Activated B cell treated with CpG ODN at 0.5 μM for 24 hours (primary cell): ENCODE measurements around the gene PRKN. TPM values are rescaled to one million over a fixed set of nuclear protein-coding genes. Genes with fewer than 3 reads are reported as not detected.

Source experiments
- ATAC-seq: fragments of 200-7000 bp; cut with Tn5 transposase; one replicate; pipeline ENCODE4 v1.10.0; 2021; ENCODE audit warnings: low read depth, mild to moderate bottlenecking, moderate library complexity
- CTCF ChIA-PET: fragments of 350-600 bp; sonication (Branson Sonifier 250); formaldehyde crosslinking; loops from one replicate; lab custom pipeline; 2021; ENCODE audit warnings: antibody characterized with exemption; lab: Charles Lee
- POLR2A ChIA-PET: fragments of 350-600 bp; sonication (Branson Sonifier 250); formaldehyde crosslinking; loops from one replicate; lab custom pipeline; 2021; ENCODE audit warnings: antibody characterized with exemption; lab: Charles Lee
- DNase-seq: peaks from one replicate; pipeline ENCODE4 v3.0.0; 2022
- H3K27ac Mint-ChIP-seq: one replicate; pipeline ENCODE4 v1.8.0; 2020; ENCODE audit warnings: mixed read lengths
- H3K27me3 Mint-ChIP-seq: one replicate; pipeline ENCODE4 v1.8.0; 2021; ENCODE audit warnings: mixed read lengths
- H3K36me3 Mint-ChIP-seq: one replicate; pipeline ENCODE4 v1.8.0; 2021; ENCODE audit warnings: low read depth, mixed read lengths
- H3K4me1 Mint-ChIP-seq: one replicate; pipeline ENCODE4 v1.8.0; 2021; ENCODE audit warnings: mixed read lengths
- H3K4me3 Mint-ChIP-seq: one replicate; pipeline ENCODE4 v1.8.0; 2020; ENCODE audit warnings: mild to moderate bottlenecking, mixed read lengths
- H3K9me3 Mint-ChIP-seq: one replicate; pipeline ENCODE4 v1.8.0; 2020; ENCODE audit warnings: mixed read lengths
- intact Hi-C: fragments of 100-400 bp; cut with micrococcal nuclease; formaldehyde crosslinking; loops from one replicate; pipeline ENCODE4 v1.15.1; 2024
- total RNA-seq: library from RNA; stranded (reverse); gene quantifications from 2 replicates; pipeline ENCODE4 v1.2.3, GENCODE V29; 2022
- TF ChIP-seq, protein P1 (sequence below): fragments of 200-600 bp; IDR thresholded peaks from one replicate; pipeline ENCODE4 v1.8.0; 2022; ENCODE audit warnings: antibody characterized with exemption, mild to moderate bottlenecking

The PRKN gene
- total RNA-seq, 1 donor from 2014 or later = 2.3 TPM

DNA sequence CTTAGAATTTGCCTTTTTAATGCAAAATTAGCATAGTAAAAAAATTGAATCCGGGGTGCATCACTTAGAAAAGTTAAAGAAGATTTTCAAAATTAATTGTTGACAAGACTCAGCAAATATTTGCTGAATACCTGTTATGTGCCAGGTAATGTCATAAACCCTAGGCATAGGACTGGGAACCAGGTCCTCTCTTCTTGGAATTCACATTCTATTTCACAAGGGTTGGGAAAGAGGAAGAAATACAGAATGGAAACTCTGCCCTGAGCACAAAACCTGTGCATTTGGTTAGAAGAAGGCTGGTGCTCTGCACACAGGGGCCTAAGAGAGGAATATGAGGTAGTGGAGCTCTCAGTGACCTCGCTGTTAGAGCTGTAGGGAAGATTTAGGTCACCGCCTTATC is 879.9 kb downstream of the PRKN start:
- CTCF ChIA-PET = no interaction called here
- H3K9me3 Mint-ChIP-seq = no peaks in the 10 kb centered on the region
- no peaks in the 10 kb centered on the region for H3K4me1 Mint-ChIP-seq
- intact Hi-C loops = no loop called here
- ATAC-seq (no peak), DNase-seq (no peak)
- no peaks in the 10 kb centered on the region for H3K27me3 Mint-ChIP-seq
- H3K36me3 Mint-ChIP-seq = no peaks in the 10 kb centered on the region
- no peak overlapping the region for H3K4me3 Mint-ChIP-seq
- POLR2A ChIA-PET = no interaction called here
- TF ChIP-seq, protein P1, sequence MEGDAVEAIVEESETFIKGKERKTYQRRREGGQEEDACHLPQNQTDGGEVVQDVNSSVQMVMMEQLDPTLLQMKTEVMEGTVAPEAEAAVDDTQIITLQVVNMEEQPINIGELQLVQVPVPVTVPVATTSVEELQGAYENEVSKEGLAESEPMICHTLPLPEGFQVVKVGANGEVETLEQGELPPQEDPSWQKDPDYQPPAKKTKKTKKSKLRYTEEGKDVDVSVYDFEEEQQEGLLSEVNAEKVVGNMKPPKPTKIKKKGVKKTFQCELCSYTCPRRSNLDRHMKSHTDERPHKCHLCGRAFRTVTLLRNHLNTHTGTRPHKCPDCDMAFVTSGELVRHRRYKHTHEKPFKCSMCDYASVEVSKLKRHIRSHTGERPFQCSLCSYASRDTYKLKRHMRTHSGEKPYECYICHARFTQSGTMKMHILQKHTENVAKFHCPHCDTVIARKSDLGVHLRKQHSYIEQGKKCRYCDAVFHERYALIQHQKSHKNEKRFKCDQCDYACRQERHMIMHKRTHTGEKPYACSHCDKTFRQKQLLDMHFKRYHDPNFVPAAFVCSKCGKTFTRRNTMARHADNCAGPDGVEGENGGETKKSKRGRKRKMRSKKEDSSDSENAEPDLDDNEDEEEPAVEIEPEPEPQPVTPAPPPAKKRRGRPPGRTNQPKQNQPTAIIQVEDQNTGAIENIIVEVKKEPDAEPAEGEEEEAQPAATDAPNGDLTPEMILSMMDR = no peak
- no peak overlapping the region for H3K27ac Mint-ChIP-seq

DNA sequence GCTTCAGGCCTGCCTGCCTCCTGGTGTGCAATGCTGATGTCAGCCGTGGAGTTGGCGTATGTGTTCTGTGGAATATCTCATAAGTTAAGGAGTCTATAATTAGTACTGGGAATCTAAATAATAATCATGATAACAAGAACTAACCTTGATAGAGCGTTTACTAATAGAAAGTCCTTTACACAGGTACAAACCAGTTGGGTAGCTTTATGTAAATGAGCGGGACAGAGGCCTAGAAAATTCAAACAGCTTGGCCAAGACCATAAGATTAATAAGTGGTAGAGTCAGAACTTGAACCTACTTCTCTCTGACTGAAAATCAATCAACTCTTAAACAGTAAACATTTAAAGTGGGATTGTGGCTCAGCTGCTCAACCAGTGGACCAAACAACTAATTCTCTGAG is 882.8 kb downstream of the PRKN start:
- CTCF ChIA-PET = no interaction called here

DNA sequence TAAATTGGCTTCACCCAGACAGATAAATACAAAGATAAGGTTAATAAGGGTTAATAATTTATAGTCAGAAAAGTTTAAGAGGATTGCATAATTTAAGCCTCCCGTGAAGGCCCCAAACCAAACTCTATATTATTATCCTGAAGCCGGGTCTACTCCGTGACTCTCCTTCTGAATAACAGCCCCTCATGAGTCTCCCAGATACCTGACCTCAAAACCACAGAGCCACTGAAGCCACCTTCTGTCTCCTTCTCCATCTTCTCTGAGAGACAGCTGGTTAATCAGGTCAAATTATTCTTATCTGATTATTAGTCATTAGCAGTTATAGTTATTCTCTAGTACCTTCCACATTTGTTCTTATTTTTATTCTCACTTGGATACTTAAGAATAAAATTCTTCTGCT is 884.5 kb downstream of the PRKN start:
- Mint-ChIP-seq H3K4me1 (no peaks in the 10 kb centered on the region), H3K4me3 (no peak overlapping the region), H3K27ac (no peak overlapping the region), H3K27me3 (no peaks in the 10 kb centered on the region), H3K36me3 (no peaks in the 10 kb centered on the region), H3K9me3 (no peaks in the 10 kb centered on the region)
- CTCF ChIA-PET = no interaction called here
- ATAC-seq (no peak), DNase-seq (no peak)
- intact Hi-C loops = no loop called here
- TF ChIP-seq, protein P1 = no peak
- POLR2A ChIA-PET = no interaction called here

More for the DNA sequence above, 882.8 kb downstream of the PRKN start:
- no peaks in the 10 kb centered on the region for H3K9me3 Mint-ChIP-seq
- H3K4me3 Mint-ChIP-seq = no peak overlapping the region
- H3K4me1 Mint-ChIP-seq = no peaks in the 10 kb centered on the region
- no peaks in the 10 kb centered on the region for H3K36me3 Mint-ChIP-seq
- intact Hi-C loops = no loop called here
- DNase-seq = no peak
- H3K27me3 Mint-ChIP-seq = no peaks in the 10 kb centered on the region
- POLR2A ChIA-PET = no interaction called here
- no peak for ATAC-seq
- TF ChIP-seq, protein P1 = no peak
- H3K27ac Mint-ChIP-seq = no peak overlapping the region

DNA sequence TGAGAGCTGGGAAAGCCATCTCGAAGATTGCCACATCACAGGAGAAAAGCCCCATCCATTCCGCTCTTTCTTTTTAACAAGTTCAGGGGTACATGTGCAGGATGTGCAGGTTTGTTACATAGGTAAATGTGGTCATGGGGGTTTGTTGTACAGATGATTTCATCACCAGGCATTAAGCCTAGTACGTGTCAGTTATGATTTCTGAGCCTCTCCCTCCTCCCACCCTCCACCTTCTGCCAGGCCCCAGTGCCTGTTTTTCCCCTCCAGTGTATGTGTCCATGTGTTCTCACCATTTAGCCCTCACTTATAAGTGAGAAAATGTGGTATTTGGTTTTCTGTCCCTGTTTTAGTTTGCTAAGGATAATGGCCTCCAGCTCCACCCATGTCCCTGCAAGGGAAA is 887.2 kb downstream of the PRKN start:
- DNase-seq = no peak
- TF ChIP-seq, protein P1 = no peak
- no peak for ATAC-seq
- H3K36me3 Mint-ChIP-seq = no peaks in the 10 kb centered on the region
- intact Hi-C loops = no loop called here
- H3K4me1 Mint-ChIP-seq = no peaks in the 10 kb centered on the region
- no peak overlapping the region for H3K27ac Mint-ChIP-seq
- H3K4me3 Mint-ChIP-seq = no peak overlapping the region
- POLR2A ChIA-PET = no interaction called here
- CTCF ChIA-PET = no interaction called here
- H3K9me3 Mint-ChIP-seq = no peaks in the 10 kb centered on the region
- no peaks in the 10 kb centered on the region for H3K27me3 Mint-ChIP-seq

DNA sequence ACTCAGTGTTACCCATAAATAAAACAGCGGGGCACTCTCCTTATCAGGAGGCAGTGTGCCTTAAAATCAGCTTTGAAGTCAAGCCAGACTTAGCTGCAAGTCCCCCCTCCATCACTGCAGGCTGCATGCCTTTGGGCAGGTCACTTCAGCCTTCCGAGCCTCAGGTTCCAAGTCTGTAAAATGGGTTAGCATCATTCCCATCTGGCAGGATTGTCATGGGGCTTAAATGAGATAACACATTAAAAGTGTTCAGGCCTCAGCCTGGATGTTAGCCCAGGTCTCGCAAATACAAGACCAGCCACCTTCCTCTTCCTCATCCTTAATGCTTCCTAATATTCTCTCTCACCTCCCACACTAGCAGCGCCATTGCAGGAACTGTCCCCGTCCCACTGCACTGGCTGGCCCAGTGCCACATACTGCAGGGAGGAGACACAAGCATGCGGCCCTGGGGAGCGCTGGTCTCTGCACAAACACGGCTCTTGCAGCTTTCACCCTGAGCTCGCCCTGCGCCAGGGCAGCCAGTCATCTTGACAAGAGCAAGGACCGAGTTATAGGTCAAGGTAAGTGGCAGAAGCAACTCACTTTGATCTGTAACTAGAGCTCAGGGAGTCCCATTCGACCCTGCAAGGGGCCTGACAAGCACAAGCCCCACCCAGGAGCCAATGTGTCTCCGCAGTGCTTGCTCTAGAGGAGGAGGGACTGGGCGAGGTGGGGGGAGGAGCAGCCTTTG is 889.1 kb downstream of the PRKN start:
- Mint-ChIP-seq H3K27me3 (no peaks in the 10 kb centered on the region), H3K4me1 (no peaks in the 10 kb centered on the region), H3K9me3 (no peaks in the 10 kb centered on the region), H3K27ac (no peak overlapping the region), H3K4me3 (no peak overlapping the region), H3K36me3 (no peaks in the 10 kb centered on the region)
- TF ChIP-seq, protein P1 = no peak
- intact Hi-C loops = no loop called here
- ChIA-PET POLR2A (no interaction called here), CTCF (no interaction called here)
- ATAC-seq (no peak), DNase-seq (no peak)
